Keratinocyte (primary cell): ENCODE measurements around the gene WARS2. TPM values are rescaled to one million over a fixed set of nuclear protein-coding genes. Genes with fewer than 3 reads are reported as not detected.

ENCODE experiments used
- DNase-seq: peaks from one replicate; pipeline ENCODE4 v3.0.0-alpha.2; 2011; ENCODE audit warnings: low read depth, missing footprints, low spot score
- FAIRE-seq: peaks from 2 replicates; lab custom pipeline; 2011; peaks lifted over from hg19 to GRCh38; lab: Jason Lieb, UNC
- H2AFZ ChIP-seq: 2 replicates; pipeline ENCODE4 v1.6.0; 2012; ENCODE audit warnings: low read length, control low read depth, inconsistent platforms; ENCODE audit not compliant: control insufficient read depth
- H3K27ac ChIP-seq: 2 replicates; pipeline ENCODE4 v1.5.1; 2011; ENCODE audit warnings: low read length; ENCODE audit not compliant: control insufficient read depth, insufficient read depth
- H3K27me3 ChIP-seq: 3 replicates; pipeline ENCODE4 v1.6.0; 2011; ENCODE audit warnings: low read length; ENCODE audit not compliant: control insufficient read depth, insufficient read depth; ENCODE audit errors: extremely low read depth
- H3K36me3 ChIP-seq, 2 experiments: 2 replicates in 1 of 2; 3 replicates in 1 of 2; pipeline ENCODE4 v1.5.1; 2011; ENCODE audit warnings: low read length in 2 of 2, mild to moderate bottlenecking in 1 of 2; ENCODE audit not compliant: control insufficient read depth in 2 of 2, insufficient read depth in 2 of 2; ENCODE audit errors: extremely low read depth in 1 of 2
- H3K4me1 ChIP-seq: 3 replicates; pipeline ENCODE4 v1.5.1; 2011; ENCODE audit warnings: low read length; ENCODE audit not compliant: control insufficient read depth, insufficient read depth; ENCODE audit errors: extremely low read depth
- H3K4me2 ChIP-seq: 3 replicates; pipeline ENCODE4 v1.6.0; 2011; ENCODE audit warnings: low read depth, low read length; ENCODE audit not compliant: control insufficient read depth, insufficient read depth; ENCODE audit errors: extremely low read depth
- H3K4me3 ChIP-seq, 3 experiments: fragments of 200-600 bp in 1 of 3; sonication (generic) in 1 of 3; 2 replicates in 2 of 3; 3 replicates in 1 of 3; pipeline ENCODE4 v1.5.1; 2011 to 2016; ENCODE audit warnings: low read length in 3 of 3, mild to moderate bottlenecking in 3 of 3, control low read depth in 2 of 3, inconsistent platforms in 1 of 3, low read depth in 1 of 3, mixed read lengths in 1 of 3, mixed run types in 1 of 3, moderate library complexity in 1 of 3; ENCODE audit not compliant: control insufficient read depth in 2 of 3, insufficient read depth in 2 of 3; ENCODE audit errors: extremely low read depth in 1 of 3
- H3K79me2 ChIP-seq: 2 replicates; pipeline ENCODE4 v1.6.0; 2012; ENCODE audit warnings: low read length; ENCODE audit not compliant: control insufficient read depth, insufficient read depth
- H3K9ac ChIP-seq: 3 replicates; pipeline ENCODE4 v1.6.0; 2011; ENCODE audit warnings: low read length; ENCODE audit not compliant: control insufficient read depth, insufficient read depth; ENCODE audit errors: extremely low read depth
- H3K9me1 ChIP-seq: 3 replicates; pipeline ENCODE4 v1.6.0; 2011; ENCODE audit warnings: low read length; ENCODE audit not compliant: control insufficient read depth, insufficient read depth; ENCODE audit errors: extremely low read depth
- H3K9me3 ChIP-seq: 2 replicates; pipeline ENCODE4 v1.5.1; 2012; ENCODE audit warnings: low read depth, low read length; ENCODE audit not compliant: control insufficient read depth
- H4K20me1 ChIP-seq: 3 replicates; pipeline ENCODE4 v1.6.0; 2011; ENCODE audit warnings: low read length; ENCODE audit not compliant: control insufficient read depth, insufficient read depth; ENCODE audit errors: extremely low read depth
- CTCF ChIP-seq, 3 experiments: IDR thresholded peaks in 1 of 3; conservative IDR thresholded peaks in 1 of 3; optimal IDR thresholded peaks in 1 of 3; 2 replicates in 2 of 3; 3 replicates in 1 of 3; pipeline versions ENCODE3 to v1.5.1; 2011; ENCODE audit warnings: low read length in 3 of 3, mild to moderate bottlenecking in 3 of 3, moderate library complexity in 2 of 3, control low read depth in 1 of 3, inconsistent platforms in 1 of 3; ENCODE audit not compliant: insufficient read depth in 2 of 3; ENCODE audit errors: extremely low read depth in 1 of 3
- EZH2 ChIP-seq: IDR thresholded peaks from one replicate; pipeline ENCODE4 v1.6.1; 2012; ENCODE audit warnings: inconsistent platforms, mild to moderate bottlenecking, low read length, moderate library complexity
- dilution Hi-C: fragments of 300-500 bp; cut with MboI; formaldehyde crosslinking; loops from one replicate; pipeline ENCODE4 v1.7.0; 2020; ENCODE audit warnings: low sequenced_read_pairs; ENCODE audit not compliant: extremely low pct_ligation_motif_present
- polyA plus RNA-seq, 5 experiments: library from polyadenylated mRNA; depleted of rRNA in 3 of 5; stranded (reverse) in 3 of 5; stranded (forward) in 1 of 5; unstranded in 1 of 5; fragments of >200 nt; gene quantifications; 1 replicate in 1 of 5; 2 replicates in 3 of 5; 3 replicates in 1 of 5; pipeline versions ENCODE4 v1.2.1 to v1.2.3, GENCODE V29; 2011 to 2012; ENCODE audit warnings: missing spikeins in 2 of 5, low read depth in 1 of 5, low replicate concordance in 1 of 5

Gene WARS2
- polyA plus RNA-seq, 1 donor (not counting 4 experiments of a cell fraction or from before 2014, with no cell fraction given), result 10.3 TPM

GRCh38 chr1:119102051-119102450 is 38.4 kb downstream of the WARS2 start:
- Histone ChIP-seq H4K20me1 (no peaks in the 10 kb centered on the region), H3K9me1 (no peaks in the 10 kb centered on the region), H3K27me3 (no peaks in the 10 kb centered on the region), H3K36me3 (no peaks in the 10 kb centered on the region), H3K9me3 (no peaks in the 10 kb centered on the region), H3K4me3 (no peak overlapping the region), H3K79me2 (no peaks in the 10 kb centered on the region), H3K27ac (no peak overlapping the region), H3K4me1 (peaks cover 4% of the 10 kb centered on the region), H3K4me2 (no peak overlapping the region), H3K9ac (no peak overlapping the region), H2AFZ (no peak overlapping the region)
- FAIRE-seq (no peak), DNase-seq (no peak)
- dilution Hi-C loops, result no loop called here
- TF ChIP-seq CTCF (optimal IDR thresholded peaks at IDR 0.05 in 1 of 3, IDR thresholded peaks at IDR 0.05 in 1 of 3, conservative IDR thresholded peaks at IDR 0.05 in 1 of 3; ENCODE audit: extremely low read depth in 1 of 3, insufficient read depth in 2 of 3, low read length in 3 of 3) (no peak), EZH2 (no peak)

- no peak overlapping the region for H3K4me3 ChIP-seq
- no peaks in the 10 kb centered on the region for H4K20me1 ChIP-seq
- H3K9ac ChIP-seq, result no peak overlapping the region
- no peaks in the 10 kb centered on the region for H3K79me2 ChIP-seq
- no peaks in the 10 kb centered on the region for H3K9me1 ChIP-seq
- TF ChIP-seq CTCF (optimal IDR thresholded peaks at IDR 0.05 in 1 of 3, IDR thresholded peaks at IDR 0.05 in 1 of 3, conservative IDR thresholded peaks at IDR 0.05 in 1 of 3; ENCODE audit: extremely low read depth in 1 of 3, insufficient read depth in 2 of 3, low read length in 3 of 3), result no peak
- no peak for TF ChIP-seq EZH2
- H3K27ac ChIP-seq, result no peak overlapping the region
- no peak for DNase-seq
- H3K36me3 ChIP-seq, result no peaks in the 10 kb centered on the region
- H3K27me3 ChIP-seq, result no peaks in the 10 kb centered on the region
- H3K4me1 ChIP-seq, result peaks cover 4% of the 10 kb centered on the region
- dilution Hi-C loops, result no loop called here
- no peak overlapping the region for H2AFZ ChIP-seq
- FAIRE-seq, result peak; percentile 58
- H3K9me3 ChIP-seq, result no peaks in the 10 kb centered on the region
- H3K4me2 ChIP-seq, result no peak overlapping the region
These were observed 38.9 kb downstream of the WARS2 start for GRCh38 chr1:119101563-119101962.
